Measurements from ENCODE around the gene MANSC1.
"Not testable (repeated sequence)": the region's sequence is repeated elsewhere in the genome, so short reads cannot be mapped to it uniquely, and the experiment has no call there.

The MANSC1 gene

GRCh38 chr12:12310695-12311094, 39.3 kb downstream of the MANSC1 start:
- not testable (repeated sequence) for H3K36me3 ChIP-seq (ENCODE audit: insufficient read depth, low read length); H3K4me3 ChIP-seq (ENCODE audit: low read depth in 1 of 2, low read length in 2 of 2); H3K9ac ChIP-seq (ENCODE audit: low read length); H3K27me3 ChIP-seq (ENCODE audit: control insufficient read depth in 1 of 2, insufficient read depth in 2 of 2, low read length in 2 of 2); H3K4me1 ChIP-seq (ENCODE audit: insufficient read depth, low read length); H3K27ac ChIP-seq (ENCODE audit: low read depth, low read length); H3K9me3 ChIP-seq (ENCODE audit: low read length)

DNA sequence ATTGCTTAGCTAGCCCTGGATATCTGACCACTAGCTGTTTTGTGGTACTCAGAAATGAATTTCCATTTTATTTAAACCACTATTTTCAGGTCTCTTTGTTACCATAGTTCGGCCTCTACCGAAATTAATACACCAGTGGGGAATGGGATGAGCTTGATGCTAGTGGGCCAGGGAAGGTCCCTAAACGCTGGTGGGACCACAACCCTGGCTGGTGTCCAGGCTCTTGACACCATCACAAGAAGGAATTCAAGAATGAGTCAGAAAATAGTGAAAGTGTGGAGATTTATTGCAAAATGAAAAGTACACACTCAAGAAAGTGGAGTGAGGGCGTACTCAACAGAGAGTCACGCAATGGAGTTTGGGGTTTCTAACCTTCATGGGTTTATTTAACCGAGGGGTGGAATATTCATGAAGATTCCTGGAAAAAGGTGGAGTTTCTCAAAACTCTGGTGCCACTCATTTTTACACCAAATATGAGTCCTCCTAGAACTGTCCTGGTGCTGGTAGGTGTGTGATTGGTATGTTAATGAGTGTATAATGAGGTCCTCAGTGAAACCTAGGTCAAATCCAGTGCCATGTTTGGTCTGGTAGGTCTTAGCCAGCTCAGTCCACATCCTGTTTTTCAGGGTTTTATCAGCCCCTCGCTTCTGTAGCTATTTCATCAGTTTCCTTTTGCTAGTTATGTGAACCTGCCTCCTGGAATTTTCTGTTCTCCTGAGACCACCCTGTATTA, 44.3 kb downstream of the MANSC1 start:
- Histone ChIP-seq H3K4me3 (ENCODE audit: low read depth in 1 of 2, low read length in 2 of 2) (no peak overlapping the region), H3K4me1 (ENCODE audit: insufficient read depth, low read length) (no peaks in the 10 kb centered on the region), H3K9me3 (ENCODE audit: low read length) (no peaks in the 10 kb centered on the region), H3K9ac (ENCODE audit: low read length) (no peak overlapping the region), H3K27ac (ENCODE audit: low read depth, low read length) (no peak overlapping the region), H3K27me3 (ENCODE audit: control insufficient read depth in 1 of 2, insufficient read depth in 2 of 2, low read length in 2 of 2) (no peaks in the 10 kb centered on the region), H3K36me3 (ENCODE audit: insufficient read depth, low read length) (no peaks in the 10 kb centered on the region)

DNA sequence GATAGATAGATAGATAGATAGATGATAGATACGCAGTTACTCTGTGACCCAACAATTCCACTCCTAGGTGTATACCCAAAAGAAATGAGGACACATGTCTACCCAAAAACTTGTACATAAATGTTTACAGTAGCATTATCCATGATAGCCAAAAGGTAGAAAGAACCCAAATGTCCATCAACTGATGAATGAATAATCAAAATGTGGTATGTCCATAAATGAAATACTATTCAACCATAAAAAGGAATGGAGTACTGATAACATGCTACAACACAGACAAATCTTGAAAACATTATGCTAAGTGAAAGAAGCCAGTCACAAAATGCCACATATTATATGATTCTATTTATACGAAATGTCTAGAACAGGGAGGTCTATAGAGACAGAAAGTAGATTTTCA, 47.1 kb downstream of the MANSC1 start:
- Histone ChIP-seq H3K27me3 (ENCODE audit: control insufficient read depth in 1 of 2, insufficient read depth in 2 of 2, low read length in 2 of 2) (no peaks in the 10 kb centered on the region), H3K9me3 (ENCODE audit: low read length) (no peaks in the 10 kb centered on the region), H3K4me1 (ENCODE audit: insufficient read depth, low read length) (no peaks in the 10 kb centered on the region), H3K27ac (ENCODE audit: low read depth, low read length) (no peak overlapping the region), H3K36me3 (ENCODE audit: insufficient read depth, low read length) (no peaks in the 10 kb centered on the region), H3K4me3 (ENCODE audit: low read depth in 1 of 2, low read length in 2 of 2) (no peak overlapping the region), H3K9ac (ENCODE audit: low read length) (no peak overlapping the region)

- Histone ChIP-seq H3K4me3 (ENCODE audit: low read depth in 1 of 2, low read length in 2 of 2) (no peak overlapping the region), H3K36me3 (ENCODE audit: insufficient read depth, low read length) (no peaks in the 10 kb centered on the region), H3K9ac (ENCODE audit: low read length) (no peak overlapping the region), H3K27ac (ENCODE audit: low read depth, low read length) (no peak overlapping the region), H3K4me1 (ENCODE audit: insufficient read depth, low read length) (no peaks in the 10 kb centered on the region), H3K27me3 (ENCODE audit: control insufficient read depth in 1 of 2, insufficient read depth in 2 of 2, low read length in 2 of 2) (no peaks in the 10 kb centered on the region), H3K9me3 (ENCODE audit: low read length) (no peaks in the 10 kb centered on the region)
These were observed 48.9 kb downstream of the MANSC1 start for GRCh38 chr12:12301122-12301521.

GRCh38 chr12:12297201-12297830, 52.7 kb downstream of the MANSC1 start:
- Histone ChIP-seq H3K9me3 (ENCODE audit: low read length) (no peaks in the 10 kb centered on the region), H3K27me3 (ENCODE audit: control insufficient read depth in 1 of 2, insufficient read depth in 2 of 2, low read length in 2 of 2) (no peaks in the 10 kb centered on the region), H3K9ac (ENCODE audit: low read length) (no peak overlapping the region), H3K36me3 (ENCODE audit: insufficient read depth, low read length) (no peaks in the 10 kb centered on the region), H3K4me3 (ENCODE audit: low read depth in 1 of 2, low read length in 2 of 2) (no peak overlapping the region), H3K4me1 (ENCODE audit: insufficient read depth, low read length) (peaks cover 11% of the 10 kb centered on the region), H3K27ac (ENCODE audit: low read depth, low read length) (no peak overlapping the region)

DNA sequence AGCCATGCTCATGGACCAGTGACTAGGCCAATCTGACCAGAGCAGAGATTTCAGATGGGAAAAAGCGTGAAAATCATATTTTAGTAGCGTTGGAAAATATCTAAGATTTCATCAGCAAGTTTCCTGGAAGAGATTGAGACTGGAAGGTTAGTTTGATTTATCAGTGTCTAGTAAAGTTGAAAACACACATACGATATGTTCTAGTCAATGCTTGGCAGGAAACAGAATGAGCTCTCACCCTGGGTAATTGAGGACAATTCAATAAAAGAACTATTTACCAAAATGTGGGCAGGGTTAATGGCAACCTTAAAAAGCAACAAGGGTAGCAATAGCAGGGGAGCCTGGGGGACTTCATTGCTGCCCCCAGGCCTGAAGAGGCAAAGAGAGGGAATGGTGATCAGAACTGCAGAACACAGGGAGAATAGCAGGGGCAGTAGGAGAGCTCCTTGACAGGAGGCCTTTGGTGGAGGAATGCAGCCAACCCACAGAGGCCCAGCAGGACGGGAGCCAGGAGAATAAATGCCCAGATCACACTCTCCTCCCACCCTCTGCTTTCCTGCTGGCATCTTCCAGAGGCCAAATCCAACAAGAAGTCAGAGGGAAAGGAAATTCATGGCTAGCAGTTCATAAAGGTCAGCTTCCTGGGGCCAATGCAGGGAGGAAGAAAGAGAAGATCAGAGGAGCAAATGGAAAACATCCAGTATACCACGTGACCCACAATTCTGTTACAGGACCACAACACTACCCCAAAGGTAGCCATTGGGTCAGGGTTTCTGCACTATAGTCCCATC, 55.6 kb downstream of the MANSC1 start:
- no peaks in the 10 kb centered on the region for H3K9me3 ChIP-seq (ENCODE audit: low read length)
- H3K9ac ChIP-seq (ENCODE audit: low read length): no peak overlapping the region
- H3K4me1 ChIP-seq (ENCODE audit: insufficient read depth, low read length): peaks cover 11% of the 10 kb centered on the region
- H3K27ac ChIP-seq (ENCODE audit: low read depth, low read length): no peak overlapping the region
- no peaks in the 10 kb centered on the region for H3K36me3 ChIP-seq (ENCODE audit: insufficient read depth, low read length)
- no peaks in the 10 kb centered on the region for H3K27me3 ChIP-seq (ENCODE audit: control insufficient read depth in 1 of 2, insufficient read depth in 2 of 2, low read length in 2 of 2)
- H3K4me3 ChIP-seq (ENCODE audit: low read depth in 1 of 2, low read length in 2 of 2): no peak overlapping the region

DNA sequence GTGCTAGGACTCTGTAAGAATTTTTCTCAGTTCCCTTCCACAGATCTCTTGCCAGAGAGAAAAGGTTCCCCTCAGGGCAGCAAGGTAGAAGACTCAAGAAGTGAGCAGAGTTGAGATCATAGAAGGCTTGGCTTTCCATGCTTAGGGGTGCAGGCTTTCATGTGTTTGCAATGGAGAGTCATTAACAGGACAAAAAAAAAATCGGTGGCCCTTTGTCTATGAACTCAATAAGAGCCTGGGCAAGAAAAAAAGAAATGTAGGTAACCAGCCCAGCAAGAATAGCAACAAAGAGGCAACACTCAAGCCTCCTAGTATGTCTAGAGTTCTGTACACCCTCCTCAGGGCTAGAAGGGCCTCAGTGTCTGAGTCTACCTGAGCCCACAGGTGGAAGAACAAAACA, 59.8 kb downstream of the MANSC1 start:
- H3K9ac ChIP-seq (ENCODE audit: low read length): no peak overlapping the region
- H3K4me3 ChIP-seq (ENCODE audit: low read depth in 1 of 2, low read length in 2 of 2): no peak overlapping the region
- H3K27me3 ChIP-seq (ENCODE audit: control insufficient read depth in 1 of 2, insufficient read depth in 2 of 2, low read length in 2 of 2): no peaks in the 10 kb centered on the region
- no peak overlapping the region for H3K27ac ChIP-seq (ENCODE audit: low read depth, low read length)
- no peaks in the 10 kb centered on the region for H3K9me3 ChIP-seq (ENCODE audit: low read length)
- peaks cover 11% of the 10 kb centered on the region for H3K4me1 ChIP-seq (ENCODE audit: insufficient read depth, low read length)
- no peaks in the 10 kb centered on the region for H3K36me3 ChIP-seq (ENCODE audit: insufficient read depth, low read length)

DNA sequence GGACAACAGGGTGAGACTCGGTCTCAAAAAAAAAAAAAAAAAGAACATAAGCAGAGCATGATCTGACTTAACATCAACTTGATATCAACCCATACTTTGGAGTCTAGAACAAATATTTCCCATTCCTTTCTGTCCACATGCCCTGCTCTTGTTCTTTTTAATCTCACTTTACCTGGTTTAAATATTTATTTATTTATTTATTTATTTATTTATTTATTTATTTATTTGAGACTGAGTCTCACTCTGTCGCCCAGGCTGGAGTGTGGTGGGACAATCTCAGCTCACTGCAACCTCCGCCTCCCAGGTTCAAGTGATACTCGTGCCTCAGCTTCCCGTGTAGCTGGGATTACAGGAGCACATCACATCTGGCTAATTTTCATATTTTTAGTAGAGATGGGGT, 63.6 kb downstream of the MANSC1 start:
- H3K9ac ChIP-seq (ENCODE audit: low read length): no peak overlapping the region
- no peaks in the 10 kb centered on the region for H3K9me3 ChIP-seq (ENCODE audit: low read length)
- no peak overlapping the region for H3K27ac ChIP-seq (ENCODE audit: low read depth, low read length)
- H3K4me1 ChIP-seq (ENCODE audit: insufficient read depth, low read length): no peaks in the 10 kb centered on the region
- no peaks in the 10 kb centered on the region for H3K36me3 ChIP-seq (ENCODE audit: insufficient read depth, low read length)
- H3K27me3 ChIP-seq (ENCODE audit: control insufficient read depth in 1 of 2, insufficient read depth in 2 of 2, low read length in 2 of 2): no peaks in the 10 kb centered on the region
- H3K4me3 ChIP-seq (ENCODE audit: low read depth in 1 of 2, low read length in 2 of 2): no peak overlapping the region

DNA sequence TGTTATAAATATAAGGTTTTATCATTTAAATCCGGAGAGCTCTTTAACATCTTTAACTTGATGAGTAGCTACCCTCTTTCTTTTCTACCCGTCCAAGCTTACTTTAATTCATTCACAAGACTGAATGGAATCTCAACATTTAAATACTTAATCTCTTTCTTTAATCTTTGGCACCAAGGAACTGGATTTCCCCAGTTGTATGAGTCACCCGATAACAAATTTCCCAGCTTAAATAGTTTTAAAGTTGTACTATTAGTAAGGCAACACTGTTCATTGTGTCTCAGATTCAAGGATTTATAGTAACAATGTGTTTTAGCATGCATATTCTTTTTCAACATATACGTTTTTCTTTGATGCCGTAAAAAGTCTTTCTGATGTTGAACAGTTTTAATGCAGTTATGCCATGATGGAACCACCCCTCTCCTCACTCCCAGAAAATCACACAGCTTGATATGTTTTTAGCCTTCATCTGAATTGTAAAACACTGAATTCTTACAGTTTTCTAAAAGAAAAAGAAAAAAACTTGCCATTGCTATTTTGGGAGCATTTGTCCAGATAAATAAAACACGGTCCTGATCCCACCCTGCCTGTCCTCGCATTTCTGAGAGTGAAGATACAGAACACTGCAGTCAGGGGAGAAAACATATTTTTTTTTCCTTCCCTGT, 67.1 kb downstream of the MANSC1 start:
- no peaks in the 10 kb centered on the region for H3K9me3 ChIP-seq (ENCODE audit: low read length)
- H3K27me3 ChIP-seq (ENCODE audit: control insufficient read depth in 1 of 2, insufficient read depth in 2 of 2, low read length in 2 of 2): no peaks in the 10 kb centered on the region
- no peak overlapping the region for H3K27ac ChIP-seq (ENCODE audit: low read depth, low read length)
- H3K9ac ChIP-seq (ENCODE audit: low read length): no peak overlapping the region
- H3K4me1 ChIP-seq (ENCODE audit: insufficient read depth, low read length): no peaks in the 10 kb centered on the region
- no peaks in the 10 kb centered on the region for H3K36me3 ChIP-seq (ENCODE audit: insufficient read depth, low read length)
- H3K4me3 ChIP-seq (ENCODE audit: low read depth in 1 of 2, low read length in 2 of 2): no peak overlapping the region

DNA sequence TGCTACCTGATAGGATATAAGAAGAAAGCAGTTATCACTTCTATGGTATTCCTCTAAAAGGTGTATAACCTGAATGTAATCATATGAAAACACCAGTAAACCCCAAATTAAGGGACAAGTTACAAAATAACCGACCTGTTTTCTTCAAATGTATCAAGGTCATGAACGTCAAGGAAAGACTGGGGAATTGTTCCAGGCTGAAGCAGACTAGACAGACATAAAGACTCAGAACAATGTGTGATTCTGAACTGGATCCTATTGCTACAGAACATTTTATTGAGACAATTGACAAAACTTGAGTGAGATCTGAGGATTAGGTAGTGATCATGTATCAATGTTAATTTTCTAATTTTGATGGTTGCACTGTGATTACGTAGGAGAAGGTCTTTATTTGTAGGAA, 67.8 kb downstream of the MANSC1 start:
- Histone ChIP-seq H3K36me3 (ENCODE audit: insufficient read depth, low read length) (no peaks in the 10 kb centered on the region), H3K27me3 (ENCODE audit: control insufficient read depth in 1 of 2, insufficient read depth in 2 of 2, low read length in 2 of 2) (no peaks in the 10 kb centered on the region), H3K27ac (ENCODE audit: low read depth, low read length) (no peak overlapping the region), H3K9ac (ENCODE audit: low read length) (no peak overlapping the region), H3K4me1 (ENCODE audit: insufficient read depth, low read length) (no peaks in the 10 kb centered on the region), H3K9me3 (ENCODE audit: low read length) (no peaks in the 10 kb centered on the region), H3K4me3 (ENCODE audit: low read depth in 1 of 2, low read length in 2 of 2) (no peak overlapping the region)

DNA sequence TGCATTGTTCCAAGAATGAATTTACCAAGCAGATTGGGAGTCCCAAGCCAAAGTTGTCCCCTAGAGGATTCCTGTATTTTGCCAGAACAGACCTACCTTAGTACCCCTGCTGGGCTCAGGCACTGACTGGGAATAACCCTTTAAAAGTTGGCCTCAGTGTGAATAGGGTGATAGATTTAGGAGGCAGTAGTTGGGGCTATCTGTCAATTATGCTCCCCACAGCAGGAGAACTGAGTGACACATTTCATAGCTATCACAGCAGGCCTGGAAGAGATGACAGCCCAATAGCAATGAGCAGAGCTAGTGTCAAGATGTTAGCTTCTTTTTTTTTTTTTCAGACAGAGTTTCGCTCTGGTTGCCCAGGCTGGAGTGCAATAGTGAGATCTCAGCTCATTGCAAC, 68.9 kb downstream of the MANSC1 start:
- Histone ChIP-seq H3K9me3 (ENCODE audit: low read length) (no peaks in the 10 kb centered on the region), H3K4me1 (ENCODE audit: insufficient read depth, low read length) (no peaks in the 10 kb centered on the region), H3K27me3 (ENCODE audit: control insufficient read depth in 1 of 2, insufficient read depth in 2 of 2, low read length in 2 of 2) (no peaks in the 10 kb centered on the region), H3K27ac (ENCODE audit: low read depth, low read length) (no peak overlapping the region), H3K4me3 (ENCODE audit: low read depth in 1 of 2, low read length in 2 of 2) (no peak overlapping the region), H3K9ac (ENCODE audit: low read length) (no peak overlapping the region), H3K36me3 (ENCODE audit: insufficient read depth, low read length) (no peaks in the 10 kb centered on the region)
